NOMO-1 treated with dmso at 0.1 percent for 144 hours (cell line): ENCODE data around the gene PRAMEF13.
"Not testable (repeated sequence)": the region's sequence is repeated elsewhere in the genome, so short reads cannot be mapped to it uniquely, and the experiment has no call there.

Source experiments
- DNase-seq: peaks from one replicate; lab custom pipeline; 2025; ENCODE audit not compliant: unreplicated experiment; lab: John Stamatoyannopoulos, UW

PRAMEF13 gene

GRCh38 chr1:13201309-13201708 is at the start of gene PRAMEF13:
Gene PRAMEF13, minus strand, starts transcription at chr1:13201409. Its CDS starts 1,820 bp downstream, at chr1:13199589.
- DNase-seq, result not testable (repeated sequence)

- not testable (repeated sequence) for DNase-seq
Observed at GRCh38 chr1:13247122-13247521, 45.9 kb upstream of the PRAMEF13 start.

- DNase-seq, result not testable (repeated sequence)
Observed at GRCh38 chr1:13246554-13246871, 45.3 kb upstream of the PRAMEF13 start.

- not testable (repeated sequence) for DNase-seq
Observed at GRCh38 chr1:13245841-13246553, 44.8 kb upstream of the PRAMEF13 start.

- not testable (repeated sequence) for DNase-seq
Observed at GRCh38 chr1:13243536-13244263, 42.5 kb upstream of the PRAMEF13 start.

GRCh38 chr1:13239633-13240032 is 38.4 kb upstream of the PRAMEF13 start:
- not testable (repeated sequence) for DNase-seq

- not testable (repeated sequence) for DNase-seq
Observed at GRCh38 chr1:13237572-13237971, 36.4 kb upstream of the PRAMEF13 start.

GRCh38 chr1:13234057-13234456 is 32.8 kb upstream of the PRAMEF13 start:
- not testable (repeated sequence) for DNase-seq

- not testable (repeated sequence) for DNase-seq
Observed at GRCh38 chr1:13232056-13232455, 30.8 kb upstream of the PRAMEF13 start.

GRCh38 chr1:13231061-13231750 is 30.0 kb upstream of the PRAMEF13 start:
- not testable (repeated sequence) for DNase-seq

GRCh38 chr1:13230601-13231000 is 29.4 kb upstream of the PRAMEF13 start:
- not testable (repeated sequence) for DNase-seq

- not testable (repeated sequence) for DNase-seq
Observed at GRCh38 chr1:13230096-13230495, 28.9 kb upstream of the PRAMEF13 start.

GRCh38 chr1:13228343-13228781 is 27.2 kb upstream of the PRAMEF13 start:
- no peak for DNase-seq

GRCh38 chr1:13227271-13228055 is 26.3 kb upstream of the PRAMEF13 start:
- DNase-seq, result not testable (repeated sequence)

- DNase-seq, result not testable (repeated sequence)
Observed at GRCh38 chr1:13225675-13226204, 24.5 kb upstream of the PRAMEF13 start, which contains the start of gene PRAMEF18. Gene PRAMEF18, minus strand, starts transcription at chr1:13226154. Its CDS starts 48 bp downstream, at chr1:13226106.

- no peak for DNase-seq
Observed at GRCh38 chr1:13224480-13225060, 23.4 kb upstream of the PRAMEF13 start.

- not testable (repeated sequence) for DNase-seq
Observed at GRCh38 chr1:13222788-13223187, 21.6 kb upstream of the PRAMEF13 start.

GRCh38 chr1:13219203-13219602 is 18.0 kb upstream of the PRAMEF13 start:
- not testable (repeated sequence) for DNase-seq

GRCh38 chr1:13216619-13217018 is 15.4 kb upstream of the PRAMEF13 start:
- DNase-seq, result not testable (repeated sequence)

- not testable (repeated sequence) for DNase-seq
Observed at GRCh38 chr1:13208712-13209111, 7.5 kb upstream of the PRAMEF13 start.
